22Rv1 (cell line): ENCODE data around the gene LRRFIP1.
"Not testable (repeated sequence)": the region's sequence is repeated elsewhere in the genome, so short reads cannot be mapped to it uniquely, and the experiment has no call there.

Experiments
- H3K27ac ChIP-seq: fragments of 450-650 bp; 2 replicates; pipeline ENCODE4 v1.5.1; 2017
- ZFX ChIP-seq: fragments of 450-650 bp; IDR thresholded peaks from 2 replicates; pipeline ENCODE4 v1.6.1; 2017; ENCODE audit warnings: antibody characterized with exemption, borderline replicate concordance
- TF ChIP-seq, protein P1 (sequence below): fragments of 450-650 bp; IDR thresholded peaks from 2 replicates; pipeline ENCODE4 v1.5.1; 2017; ENCODE audit warnings: mild to moderate bottlenecking

Gene LRRFIP1

GRCh38 chr2:237593596-237594320 is 33.6 kb upstream of the LRRFIP1 start:
- no peak overlapping the region for H3K27ac ChIP-seq
- TF ChIP-seq, protein P1, sequence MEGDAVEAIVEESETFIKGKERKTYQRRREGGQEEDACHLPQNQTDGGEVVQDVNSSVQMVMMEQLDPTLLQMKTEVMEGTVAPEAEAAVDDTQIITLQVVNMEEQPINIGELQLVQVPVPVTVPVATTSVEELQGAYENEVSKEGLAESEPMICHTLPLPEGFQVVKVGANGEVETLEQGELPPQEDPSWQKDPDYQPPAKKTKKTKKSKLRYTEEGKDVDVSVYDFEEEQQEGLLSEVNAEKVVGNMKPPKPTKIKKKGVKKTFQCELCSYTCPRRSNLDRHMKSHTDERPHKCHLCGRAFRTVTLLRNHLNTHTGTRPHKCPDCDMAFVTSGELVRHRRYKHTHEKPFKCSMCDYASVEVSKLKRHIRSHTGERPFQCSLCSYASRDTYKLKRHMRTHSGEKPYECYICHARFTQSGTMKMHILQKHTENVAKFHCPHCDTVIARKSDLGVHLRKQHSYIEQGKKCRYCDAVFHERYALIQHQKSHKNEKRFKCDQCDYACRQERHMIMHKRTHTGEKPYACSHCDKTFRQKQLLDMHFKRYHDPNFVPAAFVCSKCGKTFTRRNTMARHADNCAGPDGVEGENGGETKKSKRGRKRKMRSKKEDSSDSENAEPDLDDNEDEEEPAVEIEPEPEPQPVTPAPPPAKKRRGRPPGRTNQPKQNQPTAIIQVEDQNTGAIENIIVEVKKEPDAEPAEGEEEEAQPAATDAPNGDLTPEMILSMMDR = no peak

- no peak overlapping the region for H3K27ac ChIP-seq
These were observed 32.9 kb upstream of the LRRFIP1 start for GRCh38 chr2:237594514-237594871.

DNA sequence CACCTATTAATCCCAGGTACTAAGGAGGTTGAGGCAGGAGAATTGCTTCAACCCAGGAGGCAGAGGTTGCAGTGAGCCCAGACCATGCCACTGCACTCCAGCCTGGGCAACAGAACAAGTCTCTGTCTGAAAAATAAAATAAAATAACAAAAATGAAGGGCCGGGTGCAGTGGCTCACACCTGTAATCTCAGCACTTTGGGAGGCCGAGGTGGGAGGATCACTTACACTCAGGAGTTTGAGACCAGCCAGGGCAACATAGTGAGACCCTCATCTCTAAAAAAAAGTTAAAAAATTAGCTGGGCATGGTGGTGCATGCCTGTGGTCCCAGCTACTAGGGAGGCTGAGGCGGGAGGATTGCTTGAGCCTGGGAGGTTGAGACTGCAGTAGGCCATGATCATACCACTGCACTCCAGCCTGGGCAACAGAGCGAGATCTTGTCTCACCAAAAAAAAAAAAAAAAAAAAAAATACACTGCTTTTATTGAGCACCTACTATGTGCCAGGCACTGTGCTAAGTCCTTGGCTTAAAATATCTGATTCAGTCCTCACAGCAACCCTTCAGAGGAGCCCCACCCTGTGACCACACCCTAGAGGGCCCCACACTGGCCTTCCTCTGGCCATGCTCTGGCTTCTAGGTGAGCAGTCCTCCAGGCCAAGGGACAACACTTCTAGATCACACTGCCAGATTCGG is 31.4 kb upstream of the LRRFIP1 start:
- H3K27ac ChIP-seq = not testable (repeated sequence)

More at GRCh38 chr2:237594514-237594871, 32.9 kb upstream of the LRRFIP1 start:
- no peak for TF ChIP-seq ZFX
- TF ChIP-seq, protein P1 = no peak

GRCh38 chr2:237596520-237597195 is 30.7 kb upstream of the LRRFIP1 start:
- H3K27ac ChIP-seq = no peak overlapping the region
- TF ChIP-seq, protein P1 = no peak
- no peak for TF ChIP-seq ZFX

DNA sequence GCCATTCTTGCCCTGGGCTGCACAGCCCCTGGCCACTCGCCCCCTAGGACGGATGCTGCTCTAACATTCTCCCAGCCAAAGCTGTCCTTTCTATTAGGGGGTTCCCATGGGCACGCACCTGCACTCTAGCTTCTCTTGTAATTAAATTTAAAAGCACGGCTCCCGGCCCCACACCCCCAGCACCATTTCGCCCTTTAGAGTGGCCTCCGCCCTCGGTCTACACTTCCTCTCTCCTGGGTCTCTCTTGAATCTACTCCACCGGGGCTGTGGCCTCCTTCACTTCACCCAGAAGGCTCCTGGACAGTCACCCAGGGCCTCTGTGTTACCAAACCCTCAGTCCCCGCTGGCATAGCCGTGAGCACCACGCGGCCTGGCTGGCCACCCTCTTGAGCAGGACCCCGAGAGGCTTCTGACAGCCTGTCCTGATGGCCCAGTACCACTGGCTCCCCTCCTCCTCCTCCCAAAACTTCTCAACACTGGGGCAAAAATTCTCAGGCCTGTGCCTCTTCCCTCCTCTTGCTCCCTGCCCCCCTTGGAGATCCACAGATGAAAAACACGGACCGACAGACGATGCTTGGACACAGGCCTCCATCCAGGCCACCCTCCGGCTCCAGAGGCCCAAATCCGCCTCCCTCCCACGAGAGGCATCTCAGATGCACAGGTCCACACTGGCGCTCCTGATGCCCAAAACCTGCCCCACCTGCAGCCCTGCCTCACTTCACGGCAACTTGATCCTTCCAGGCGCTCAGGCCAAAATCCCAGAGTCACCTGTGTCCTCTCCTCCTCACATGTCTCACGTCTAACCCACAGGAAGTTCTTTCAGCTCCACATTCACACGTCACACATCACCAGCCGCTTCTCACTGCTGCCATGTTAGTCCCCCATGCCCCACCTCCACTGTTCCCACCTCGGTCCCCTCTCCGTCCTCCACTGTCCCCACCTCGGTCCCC is 29.9 kb upstream of the LRRFIP1 start:
- H3K27ac ChIP-seq = no peak overlapping the region
- no peak for TF ChIP-seq ZFX
- TF ChIP-seq, protein P1 = no peak

DNA sequence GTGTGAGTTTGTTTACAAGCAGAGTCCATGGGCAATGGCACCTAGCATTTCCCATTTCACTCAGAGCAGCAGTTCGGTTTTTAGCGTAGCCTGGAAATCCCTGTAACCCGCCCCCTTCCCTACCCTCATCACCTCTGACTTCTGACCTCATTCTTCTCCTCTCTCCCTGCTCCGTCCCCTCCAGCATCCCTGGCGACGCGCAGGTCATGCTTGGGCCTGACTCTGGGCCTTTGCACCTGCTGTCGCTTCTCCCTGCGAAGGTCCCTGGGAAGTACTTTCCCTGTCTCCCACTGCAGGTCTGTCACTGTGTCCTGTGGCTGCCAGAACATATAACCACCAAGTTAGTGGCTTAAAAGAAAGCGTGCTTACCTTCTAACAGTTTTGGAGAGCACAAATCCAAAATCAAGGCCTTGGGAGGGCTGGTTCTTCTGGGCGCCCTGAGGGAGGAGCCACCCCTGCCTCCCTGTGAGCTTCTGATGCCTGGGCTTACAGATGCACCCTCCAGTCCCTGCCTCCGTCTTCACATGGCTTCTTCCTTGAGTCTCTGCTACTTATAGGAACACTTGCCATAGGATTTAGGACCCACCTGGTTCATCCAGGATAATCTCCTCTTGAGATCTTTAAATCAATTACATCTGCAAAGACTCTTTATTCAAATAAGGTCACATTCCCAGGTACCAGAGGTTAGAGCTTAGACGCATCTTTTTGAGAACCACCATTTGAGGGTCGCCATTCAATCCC is 28.7 kb upstream of the LRRFIP1 start:
- no peak overlapping the region for H3K27ac ChIP-seq
- TF ChIP-seq, protein P1 = no peak
- TF ChIP-seq ZFX = no peak
